ENCODE results near the gene CPEB4. TPM values are rescaled to one million over a fixed set of nuclear protein-coding genes. Genes with fewer than 3 reads are reported as not detected.

Gene CPEB4
- total and polyA plus RNA-seq, 10 of the 15 experiments (the other 5 are each of a cell fraction or from before 2014, with no cell fraction given): 6.9 to 33.1 (median 20.4) TPM

GRCh38 chr5:173873306-173873922, 14.7 kb upstream of the CPEB4 start:
- ChIA-PET SMC1A (ENCODE audit: uncharacterized antibody, unreplicated experiment) (interaction anchor here (0.6 to 1.1 kb wide), 2 partner anchors 11 to 130 kb away, joined by 3 to 4 read pairs; no protein-coding TSS in a partner anchor), CTCF (interaction anchor here (1.1 to 1.4 kb wide), 2 partner anchors 16 to 100 kb away, joined by 3 to 4 read pairs; no protein-coding TSS in a partner anchor), POLR2A (interaction anchor here (1.0 kb wide), 1 partner anchor 247 kb away, joined by 4 read pairs; no protein-coding TSS in a partner anchor), RAD21 (ENCODE audit: unreplicated experiment) (interaction anchor here (1.4 to 1.7 kb wide), 2 partner anchors 11 to 52 kb away, joined by 4 to 6 read pairs; no protein-coding TSS in a partner anchor)
- FAIRE-seq (no peak), DNase-seq (ENCODE audit: low read depth, low spot score) (no peak), ATAC-seq (no peak)
- Histone ChIP-seq H3K27ac (ENCODE audit: control insufficient read depth, insufficient read depth) (no peak overlapping the region), H3K4me3 (no peak overlapping the region), H4K20me1 (ENCODE audit: control insufficient read depth, insufficient read depth) (no peaks in the 10 kb centered on the region), H3K9me3 (replicated peaks; ENCODE audit: control insufficient read depth, insufficient read depth, low read length) (no peaks in the 10 kb centered on the region), H3K79me2 (ENCODE audit: control insufficient read depth, insufficient read depth, low read length) (no peaks in the 10 kb centered on the region), H3K9ac (ENCODE audit: control insufficient read depth, insufficient read depth, low read length) (no peak overlapping the region), H3K4me1 (ENCODE audit: control insufficient read depth, insufficient read depth, low read length) (no peaks in the 10 kb centered on the region), H3K27me3 (replicated peaks in 1 of 2; ENCODE audit: control insufficient read depth in 2 of 2, insufficient read depth in 2 of 2, low read length in 1 of 2) (no peaks in the 10 kb centered on the region), H2AFZ (ENCODE audit: control insufficient read depth, low read depth, low read length) (no peak overlapping the region), H3K36me3 (ENCODE audit: control insufficient read depth in 2 of 2, insufficient read depth in 2 of 2, low read length in 1 of 2) (no peaks in the 10 kb centered on the region), H3K4me2 (ENCODE audit: control insufficient read depth, insufficient read depth) (no peak overlapping the region)
- BruUV-seq (replicated peaks): no TSS peak
- WGBS (ENCODE audit: insufficient coverage, insufficient replicate concordance, low lambda C conversion rate, missing lambda C conversion rate): 85% methylated on average over 4 of the region's 4 CpGs
- intact Hi-C loops (cut with micrococcal nuclease; ENCODE audit: unreplicated experiment) (no loop called here), in situ Hi-C loops (cut with MboI) (no loop called here)
- TF ChIP-seq KLF5 (IDR thresholded peaks at IDR 0.05; ENCODE audit: partially characterized antibody) (no peak), PAX5 (IDR thresholded peaks at IDR 0.05; ENCODE audit: borderline replicate concordance, low read depth, low read length) (no peak), CHD2 (IDR thresholded peaks at IDR 0.05; ENCODE audit: borderline replicate concordance, low read depth, low read length) (no peak), RUNX3 (IDR thresholded peaks at IDR 0.05; ENCODE audit: low read length) (no peak), EED (IDR thresholded peaks at IDR 0.05; ENCODE audit: low read depth) (no peak), ZBTB40 (IDR thresholded peaks at IDR 0.05; ENCODE audit: borderline replicate concordance) (no peak), ZNF24 (IDR thresholded peaks at IDR 0.05) (no peak), MXI1 (IDR thresholded peaks at IDR 0.05; ENCODE audit: low read depth, low read length) (no peak), CEBPB (IDR thresholded peaks at IDR 0.05; ENCODE audit: borderline replicate concordance in 1 of 2, low read depth in 2 of 2, low read length in 2 of 2) (no peak), DPF2 (IDR thresholded peaks at IDR 0.05) (no peak), NR2F1 (conservative IDR thresholded peaks at IDR 0.05) (no peak), MTA3 (IDR thresholded peaks at IDR 0.05; ENCODE audit: borderline replicate concordance, low read length) (no peak), CBFB (IDR thresholded peaks at IDR 0.05; ENCODE audit: low read depth) (no peak), POLR2AphosphoS5 (IDR thresholded peaks at IDR 0.05; ENCODE audit: low read length) (no peak), HCFC1 (IDR thresholded peaks at IDR 0.05; ENCODE audit: low read length) (no peak), SKIL (IDR thresholded peaks at IDR 0.05; ENCODE audit: low read depth, poor library complexity, severe bottlenecking) (no peak), STAT3 (IDR thresholded peaks at IDR 0.05; ENCODE audit: low read depth, low read length) (no peak), MTA2 (IDR thresholded peaks at IDR 0.05; ENCODE audit: low read depth) (no peak), PKNOX1 (IDR thresholded peaks at IDR 0.05) (no peak)
